Astrocyte (in vitro differentiated cells and primary cell): ENCODE measurements around the gene ROPN1B. TPM values are rescaled to one million over a fixed set of nuclear protein-coding genes. Genes with fewer than 3 reads are reported as not detected.

Experiments
- DNase-seq: peaks from one replicate; pipeline ENCODE4 v3.0.0-alpha.2; 2010; ENCODE audit warnings: low read depth
- FAIRE-seq: peaks from 2 replicates; lab custom pipeline; 2011; peaks lifted over from hg19 to GRCh38; lab: Jason Lieb, UNC
- H2AFZ ChIP-seq: 2 replicates; pipeline ENCODE4 v1.6.0; 2012; ENCODE audit warnings: low read depth, low read length, inconsistent platforms
- H3K27ac ChIP-seq: 2 replicates; pipeline ENCODE4 v1.5.1; 2011; ENCODE audit warnings: low read depth, low read length, inconsistent platforms
- H3K27me3 ChIP-seq: 2 replicates; pipeline ENCODE4 v1.6.0; 2011; ENCODE audit warnings: low read length, inconsistent platforms; ENCODE audit not compliant: insufficient read depth
- H3K36me3 ChIP-seq: 2 replicates; pipeline ENCODE4 v1.5.1; 2011; ENCODE audit warnings: low read length, inconsistent platforms; ENCODE audit not compliant: insufficient read depth
- H3K4me1 ChIP-seq: 2 replicates; pipeline ENCODE4 v1.5.1; 2011; ENCODE audit warnings: low read length, inconsistent platforms; ENCODE audit not compliant: insufficient read depth
- H3K4me2 ChIP-seq: 2 replicates; pipeline ENCODE4 v1.6.0; 2012; ENCODE audit warnings: low read length, inconsistent platforms
- H3K4me3 ChIP-seq: 2 replicates; pipeline ENCODE4 v1.5.1; 2011; ENCODE audit warnings: low read depth, mild to moderate bottlenecking, low read length, inconsistent platforms; ENCODE audit not compliant: insufficient read depth
- H3K79me2 ChIP-seq: 2 replicates; pipeline ENCODE4 v1.6.0; 2012; ENCODE audit warnings: mild to moderate bottlenecking, low read length, inconsistent platforms; ENCODE audit not compliant: insufficient read depth
- H3K9ac ChIP-seq: 2 replicates; pipeline ENCODE4 v1.6.0; 2012; ENCODE audit warnings: mild to moderate bottlenecking, low read length, inconsistent platforms
- H3K9me3 ChIP-seq: 2 replicates; pipeline ENCODE4 v1.5.1; 2012; ENCODE audit warnings: low read depth, mild to moderate bottlenecking, low read length, inconsistent platforms; ENCODE audit not compliant: insufficient read depth
- H4K20me1 ChIP-seq: 2 replicates; pipeline ENCODE4 v1.6.0; 2012; ENCODE audit warnings: low read length, inconsistent platforms; ENCODE audit not compliant: insufficient read depth
- H3K27ac Mint-ChIP-seq: one replicate; pipeline ENCODE4 v1.8.0; 2021; ENCODE audit warnings: mild to moderate bottlenecking, mixed read lengths; ENCODE audit not compliant: unreplicated experiment
- H3K27me3 Mint-ChIP-seq: one replicate; pipeline ENCODE4 v1.8.0; 2021; ENCODE audit warnings: low read depth, mixed read lengths; ENCODE audit not compliant: unreplicated experiment
- H3K36me3 Mint-ChIP-seq: one replicate; pipeline ENCODE4 v1.8.0; 2021; ENCODE audit warnings: low read depth, mixed read lengths; ENCODE audit not compliant: unreplicated experiment
- H3K4me1 Mint-ChIP-seq: one replicate; pipeline ENCODE4 v1.8.0; 2021; ENCODE audit warnings: low read depth, mixed read lengths; ENCODE audit not compliant: unreplicated experiment
- H3K4me3 Mint-ChIP-seq: one replicate; pipeline ENCODE4 v1.8.0; 2021; ENCODE audit warnings: mild to moderate bottlenecking, moderate library complexity, mixed read lengths; ENCODE audit not compliant: unreplicated experiment
- H3K9me3 Mint-ChIP-seq: one replicate; pipeline ENCODE4 v1.8.0; 2021; ENCODE audit warnings: mild to moderate bottlenecking, mixed read lengths; ENCODE audit not compliant: unreplicated experiment
- CTCF ChIP-seq: IDR thresholded peaks from 2 replicates; pipeline ENCODE4 v1.5.1; 2011; ENCODE audit warnings: low read depth, mild to moderate bottlenecking, inconsistent platforms, low read length, moderate library complexity; ENCODE audit not compliant: insufficient read depth
- EZH2 ChIP-seq: IDR thresholded peaks from 2 replicates; pipeline ENCODE4 v1.6.1; 2012; ENCODE audit warnings: mild to moderate bottlenecking, low read length, inconsistent platforms; ENCODE audit not compliant: insufficient read depth
- total RNA-seq: library from RNA; stranded (reverse); gene quantifications from 2 replicates; pipeline ENCODE4 v1.2.1, GENCODE V29; 2021

Gene ROPN1B
- total RNA-seq, 1 donor from 2014 or later: not detected

GRCh38 chr3:126025116-126025729 lies 56.2 kb downstream of the ROPN1B start:
- H3K9ac ChIP-seq: no peak overlapping the region
- H3K27me3 Mint-ChIP-seq: no peaks in the 10 kb centered on the region
- no peaks in the 10 kb centered on the region for H3K4me1 ChIP-seq
- peaks cover 14% of the 10 kb centered on the region for H3K9me3 Mint-ChIP-seq
- H3K4me3 ChIP-seq: no peak overlapping the region
- H3K27ac Mint-ChIP-seq: no peak overlapping the region
- H3K4me3 Mint-ChIP-seq: no peak overlapping the region
- H3K79me2 ChIP-seq: no peaks in the 10 kb centered on the region
- no peak overlapping the region for H2AFZ ChIP-seq
- H3K4me1 Mint-ChIP-seq: no peaks in the 10 kb centered on the region
- H3K4me2 ChIP-seq: no peak overlapping the region
- H3K36me3 Mint-ChIP-seq: peaks cover 45% of the 10 kb centered on the region
- no peaks in the 10 kb centered on the region for H3K36me3 ChIP-seq
- TF ChIP-seq EZH2: no peak
- TF ChIP-seq CTCF: no peak
- H3K27ac ChIP-seq: no peak overlapping the region
- peaks cover 9% of the 10 kb centered on the region for H3K9me3 ChIP-seq
- H3K27me3 ChIP-seq: no peaks in the 10 kb centered on the region
- FAIRE-seq (no peak), DNase-seq (no peak)
- no peaks in the 10 kb centered on the region for H4K20me1 ChIP-seq

DNA sequence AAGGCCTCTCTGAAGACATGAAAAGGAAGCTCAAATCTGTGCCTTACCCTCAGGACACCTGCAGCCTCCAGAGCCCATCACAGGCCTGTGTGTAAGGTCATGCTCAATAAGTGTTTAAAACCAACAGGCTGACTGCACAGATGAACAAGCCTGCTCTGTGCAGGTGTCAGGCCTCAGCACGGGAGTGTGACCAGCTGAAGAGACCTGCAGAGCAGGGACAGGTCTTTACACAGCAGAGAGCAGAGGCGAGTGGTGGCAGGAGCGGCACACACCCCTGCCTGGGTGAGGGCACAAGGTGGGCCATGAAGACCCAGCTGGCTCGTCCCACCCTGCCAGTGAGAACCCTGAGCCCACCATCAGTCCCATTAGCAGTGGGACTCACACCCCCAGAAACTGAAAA lies 56.9 kb downstream of the ROPN1B start:
- TF ChIP-seq CTCF (no peak), EZH2 (no peak)
- Histone ChIP-seq H3K9ac (no peak overlapping the region), H2AFZ (no peak overlapping the region), H3K4me3 (no peak overlapping the region), H3K79me2 (no peaks in the 10 kb centered on the region), H3K27ac (no peak overlapping the region), H3K27me3 (no peaks in the 10 kb centered on the region), H3K9me3 (peaks cover 9% of the 10 kb centered on the region), H4K20me1 (no peaks in the 10 kb centered on the region), H3K36me3 (no peaks in the 10 kb centered on the region), H3K4me2 (no peak overlapping the region), H3K4me1 (no peaks in the 10 kb centered on the region)
- FAIRE-seq (no peak), DNase-seq (no peak)
- Mint-ChIP-seq H3K9me3 (peaks cover 14% of the 10 kb centered on the region), H3K27ac (no peak overlapping the region), H3K36me3 (peaks cover 45% of the 10 kb centered on the region), H3K4me1 (no peaks in the 10 kb centered on the region), H3K27me3 (no peaks in the 10 kb centered on the region), H3K4me3 (no peak overlapping the region)

- Mint-ChIP-seq H3K27ac (no peak overlapping the region), H3K4me3 (no peak overlapping the region), H3K27me3 (no peaks in the 10 kb centered on the region), H3K9me3 (peaks cover 14% of the 10 kb centered on the region), H3K4me1 (no peaks in the 10 kb centered on the region), H3K36me3 (peaks cover 47% of the 10 kb centered on the region)
- H3K4me1 ChIP-seq: no peaks in the 10 kb centered on the region
- H3K9ac ChIP-seq: no peak overlapping the region
- no peak overlapping the region for H3K4me2 ChIP-seq
- FAIRE-seq (no peak), DNase-seq (no peak)
- TF ChIP-seq CTCF: no peak
- TF ChIP-seq EZH2: no peak
- H3K79me2 ChIP-seq: no peaks in the 10 kb centered on the region
- H3K9me3 ChIP-seq: peaks cover 9% of the 10 kb centered on the region
- H3K27ac ChIP-seq: no peak overlapping the region
- H3K27me3 ChIP-seq: no peaks in the 10 kb centered on the region
- no peak overlapping the region for H2AFZ ChIP-seq
- no peaks in the 10 kb centered on the region for H3K36me3 ChIP-seq
- no peak overlapping the region for H3K4me3 ChIP-seq
- no peaks in the 10 kb centered on the region for H4K20me1 ChIP-seq
Observed at GRCh38 chr3:126026277-126026751, 57.3 kb downstream of the ROPN1B start.
